AG09309 (cell line): ENCODE results near the gene RNF167.
"Not testable (repeated sequence)": the region's sequence is repeated elsewhere in the genome, so short reads cannot be mapped to it uniquely, and the experiment has no call there.

Experiments used
- DNase-seq: peaks from one replicate; pipeline ENCODE4 v3.0.0-alpha.2; 2010; ENCODE audit warnings: low read depth
- H3K4me3 ChIP-seq: 2 replicates; pipeline ENCODE4 v1.5.1; 2011; ENCODE audit warnings: mild to moderate bottlenecking, low read depth, low read length, moderate library complexity; ENCODE audit not compliant: control insufficient read depth
- CTCF ChIP-seq: IDR thresholded peaks from 2 replicates; pipeline ENCODE4 v1.5.1; 2011; ENCODE audit warnings: mild to moderate bottlenecking, low read depth, low read length, inconsistent platforms; ENCODE audit not compliant: insufficient read depth, control insufficient read depth; ENCODE audit errors: missing control alignments

Gene RNF167

GRCh38 chr17:4920351-4921048, 19.6 kb upstream of the RNF167 start:
- no peak overlapping the region for H3K4me3 ChIP-seq
- no peak for DNase-seq
- no peak for TF ChIP-seq CTCF

GRCh38 chr17:4921320-4921719, 18.7 kb upstream of the RNF167 start:
- no peak for DNase-seq
- TF ChIP-seq CTCF, result no peak
- no peak overlapping the region for H3K4me3 ChIP-seq

- not testable (repeated sequence) for DNase-seq, H3K4me3 ChIP-seq
Measured at GRCh38 chr17:4926577-4927335, 13.3 kb upstream of the RNF167 start.

GRCh38 chr17:4928881-4929280, 11.2 kb upstream of the RNF167 start:
- no peak for TF ChIP-seq CTCF
- H3K4me3 ChIP-seq, result no peak overlapping the region
- no peak for DNase-seq

GRCh38 chr17:4931963-4932362, 8.1 kb upstream of the RNF167 start, which contains the start of gene GP1BA:
TSS of gene GP1BA (plus strand) at chr17:4932277. CDS start at chr17:4932605, 328 bp downstream.
- H3K4me3 ChIP-seq, result no peak within 1 kb of the TSS
- DNase-seq, result no peak
- TF ChIP-seq CTCF, result no peak

- no peak overlapping the region for H3K4me3 ChIP-seq
- TF ChIP-seq CTCF, result no peak
- no peak for DNase-seq
Measured at GRCh38 chr17:4932756-4933155, 7.3 kb upstream of the RNF167 start.

GRCh38 chr17:4933646-4934045, 6.4 kb upstream of the RNF167 start:
- no peak for TF ChIP-seq CTCF
- H3K4me3 ChIP-seq, result no peak overlapping the region
- DNase-seq, result no peak
